Measurements from ENCODE around the gene DCAKD. TPM values are rescaled to one million over a fixed set of nuclear protein-coding genes. Genes with fewer than 3 reads are reported as not detected.

DCAKD gene
- total RNA-seq, 1 donor = 52.2 TPM

DNA sequence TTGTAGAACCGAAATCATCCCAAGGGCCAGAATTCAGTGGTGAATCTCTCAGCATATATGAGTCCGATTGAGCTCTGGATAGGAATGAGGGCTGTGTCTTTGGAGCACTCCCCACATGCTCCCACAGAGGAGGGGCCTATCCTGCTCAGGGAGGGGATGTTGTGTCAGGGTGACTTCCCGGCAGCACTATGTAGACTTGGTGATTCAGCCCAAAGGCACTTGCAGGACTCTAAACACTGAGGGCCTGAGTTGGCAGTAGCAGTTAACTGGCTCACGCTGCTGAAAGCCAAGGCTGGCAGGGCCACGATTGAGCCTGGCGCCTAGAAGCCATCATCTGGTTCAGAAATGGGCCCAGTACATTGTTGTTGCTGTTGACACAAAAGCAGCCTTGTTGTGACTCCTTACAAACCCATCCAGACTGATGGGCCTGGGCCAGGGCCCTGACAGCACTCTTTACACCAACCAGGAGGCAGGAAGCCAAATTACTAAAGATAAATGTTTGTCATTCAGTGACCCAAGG, 41.5 kb upstream of the DCAKD start:
- H3K4me3 ChIP-seq (ENCODE audit: low read depth, low read length) = no peak overlapping the region
- TF ChIP-seq, protein P1, sequence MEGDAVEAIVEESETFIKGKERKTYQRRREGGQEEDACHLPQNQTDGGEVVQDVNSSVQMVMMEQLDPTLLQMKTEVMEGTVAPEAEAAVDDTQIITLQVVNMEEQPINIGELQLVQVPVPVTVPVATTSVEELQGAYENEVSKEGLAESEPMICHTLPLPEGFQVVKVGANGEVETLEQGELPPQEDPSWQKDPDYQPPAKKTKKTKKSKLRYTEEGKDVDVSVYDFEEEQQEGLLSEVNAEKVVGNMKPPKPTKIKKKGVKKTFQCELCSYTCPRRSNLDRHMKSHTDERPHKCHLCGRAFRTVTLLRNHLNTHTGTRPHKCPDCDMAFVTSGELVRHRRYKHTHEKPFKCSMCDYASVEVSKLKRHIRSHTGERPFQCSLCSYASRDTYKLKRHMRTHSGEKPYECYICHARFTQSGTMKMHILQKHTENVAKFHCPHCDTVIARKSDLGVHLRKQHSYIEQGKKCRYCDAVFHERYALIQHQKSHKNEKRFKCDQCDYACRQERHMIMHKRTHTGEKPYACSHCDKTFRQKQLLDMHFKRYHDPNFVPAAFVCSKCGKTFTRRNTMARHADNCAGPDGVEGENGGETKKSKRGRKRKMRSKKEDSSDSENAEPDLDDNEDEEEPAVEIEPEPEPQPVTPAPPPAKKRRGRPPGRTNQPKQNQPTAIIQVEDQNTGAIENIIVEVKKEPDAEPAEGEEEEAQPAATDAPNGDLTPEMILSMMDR (IDR thresholded peaks at IDR 0.05; ENCODE audit: insufficient read depth, low read depth, low read length) = no peak

DNA sequence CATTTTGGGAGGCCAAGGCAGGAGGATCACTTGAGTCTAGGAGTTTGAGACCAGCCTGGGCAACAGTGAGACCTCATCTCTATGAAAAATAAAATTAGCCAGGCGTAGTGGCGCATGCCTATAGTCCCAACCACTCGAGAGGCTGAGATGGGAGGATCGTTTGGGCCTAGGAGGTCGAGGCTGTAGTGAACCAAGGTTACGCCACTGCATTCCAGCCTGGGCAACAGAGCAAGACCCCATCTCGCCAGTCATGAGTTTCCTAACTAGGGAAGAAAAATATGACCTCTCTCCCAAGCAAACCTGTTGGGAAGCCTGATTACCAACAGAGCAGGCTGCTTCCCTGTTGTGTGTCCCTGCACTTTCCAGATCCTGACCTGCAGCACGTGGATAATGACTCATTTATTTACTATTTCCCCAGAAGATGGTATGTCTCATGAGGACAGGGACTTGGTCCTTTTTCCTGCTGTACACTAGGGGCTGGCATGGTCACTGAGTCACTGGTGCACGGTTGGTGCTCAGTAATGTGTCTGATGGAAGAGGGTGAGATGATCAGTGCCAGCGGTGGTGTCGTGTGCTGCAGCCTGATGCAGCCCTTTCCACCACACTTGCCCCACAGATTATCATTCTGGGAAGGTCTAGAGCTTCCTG, 40.5 kb upstream of the DCAKD start:
- peak; percentile 56 for DNase-seq (ENCODE audit: low read depth)
- no peak overlapping the region for H3K4me3 ChIP-seq (ENCODE audit: low read depth, low read length)
- TF ChIP-seq, protein P1 (IDR thresholded peaks at IDR 0.05; ENCODE audit: insufficient read depth, low read depth, low read length) = no peak

More for the DNA sequence above, 41.5 kb upstream of the DCAKD start:
- peak; percentile 98 for DNase-seq (ENCODE audit: low read depth)

DNA sequence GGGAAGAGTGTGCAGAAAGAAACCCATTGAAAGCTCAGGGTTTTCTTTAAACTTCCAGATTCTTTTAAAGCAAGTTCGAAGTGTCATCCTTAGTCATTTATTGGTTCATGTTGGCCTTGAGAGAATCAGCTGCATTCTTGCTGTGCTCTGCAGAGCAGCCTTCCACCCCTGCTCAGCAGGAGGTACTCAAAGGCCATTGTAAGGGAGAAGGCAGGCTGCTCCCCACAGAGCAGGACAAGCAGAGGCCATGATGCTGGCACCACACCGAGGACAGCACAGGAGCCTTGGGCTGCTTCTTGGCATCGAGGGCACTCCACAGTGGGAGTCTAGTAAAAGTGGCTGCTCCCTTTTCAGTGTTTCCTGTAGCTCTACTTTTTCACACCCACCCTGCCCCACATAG, 39.3 kb upstream of the DCAKD start:
- no peak for DNase-seq (ENCODE audit: low read depth)
- H3K4me3 ChIP-seq (ENCODE audit: low read depth, low read length) = no peak overlapping the region
- TF ChIP-seq, protein P1 (IDR thresholded peaks at IDR 0.05; ENCODE audit: insufficient read depth, low read depth, low read length) = no peak

DNA sequence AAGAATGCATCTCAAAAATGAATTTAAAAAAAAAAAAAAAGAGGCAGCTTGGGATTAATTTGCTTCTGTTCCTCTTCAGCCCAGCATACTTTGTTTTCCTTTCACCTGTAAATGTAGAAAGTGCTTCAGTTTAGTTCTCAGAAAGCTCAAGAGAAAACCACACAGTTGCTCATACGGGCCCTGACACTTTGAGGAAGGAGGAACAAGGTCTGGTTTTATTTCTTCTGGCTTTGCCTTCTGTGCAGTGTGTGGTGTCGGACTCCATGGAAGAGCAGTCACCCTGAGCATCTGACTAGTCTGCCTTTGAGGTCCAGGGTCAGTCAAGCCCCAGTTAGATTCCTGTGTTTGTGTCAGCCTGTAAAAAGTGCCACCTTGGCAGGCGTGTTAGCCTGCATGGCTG, 37.3 kb upstream of the DCAKD start:
- TF ChIP-seq, protein P1 (IDR thresholded peaks at IDR 0.05; ENCODE audit: insufficient read depth, low read depth, low read length) = no peak
- H3K4me3 ChIP-seq (ENCODE audit: low read depth, low read length) = no peak overlapping the region
- no peak for DNase-seq (ENCODE audit: low read depth)

DNA sequence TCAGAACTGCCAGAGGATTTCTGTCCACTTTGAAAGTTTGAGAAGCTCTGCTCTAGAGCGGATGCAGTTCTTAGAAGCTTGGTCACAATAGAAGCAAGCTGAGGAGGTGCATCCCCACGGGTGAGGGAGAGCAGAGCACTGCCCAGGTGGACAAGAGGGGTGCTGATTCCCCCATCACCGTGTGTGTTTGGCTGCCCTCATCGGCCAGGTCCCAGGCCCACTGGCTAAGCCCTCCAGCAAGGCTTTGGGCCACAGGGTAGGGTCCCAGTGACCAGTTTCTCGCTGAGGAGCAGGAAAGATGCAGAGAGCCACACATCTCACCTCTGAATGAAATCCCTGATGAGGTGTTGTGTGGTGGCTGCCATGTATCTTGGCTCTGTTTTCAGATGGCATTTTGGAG, 36.5 kb upstream of the DCAKD start:
- no peak overlapping the region for H3K4me3 ChIP-seq (ENCODE audit: low read depth, low read length)
- no peak for DNase-seq (ENCODE audit: low read depth)
- TF ChIP-seq, protein P1 (IDR thresholded peaks at IDR 0.05; ENCODE audit: insufficient read depth, low read depth, low read length) = no peak

DNA sequence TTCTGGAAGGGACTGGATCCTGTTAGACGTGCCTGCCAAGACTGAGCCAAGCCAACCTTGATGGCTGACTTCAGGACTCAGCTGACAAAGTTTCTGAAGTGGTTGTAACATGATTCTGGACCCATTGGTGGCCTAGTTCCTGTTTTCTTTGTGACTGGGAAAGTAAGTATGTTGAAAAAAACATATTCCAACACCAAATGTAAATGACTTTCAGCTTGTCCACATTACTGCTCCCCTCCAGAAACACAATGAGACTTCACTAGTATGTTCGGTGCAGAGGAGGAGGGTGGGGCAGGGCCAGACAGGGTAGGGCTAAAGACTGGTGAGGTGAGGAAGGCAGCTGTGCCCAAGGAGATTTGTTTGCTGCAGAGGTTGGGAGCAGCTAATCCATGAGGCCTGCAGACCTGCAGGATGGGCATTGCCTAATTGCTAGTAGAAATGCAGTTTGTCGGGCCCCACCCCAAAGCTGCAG, 36.1 kb upstream of the DCAKD start:
- no peak overlapping the region for H3K4me3 ChIP-seq (ENCODE audit: low read depth, low read length)
- DNase-seq (ENCODE audit: low read depth) = peak; percentile 37
- TF ChIP-seq, protein P1 (IDR thresholded peaks at IDR 0.05; ENCODE audit: insufficient read depth, low read depth, low read length) = no peak
